Colonic mucosa (tissue), 4 donors: Measurements from ENCODE around the gene TFDP1. TPM values are rescaled to one million over a fixed set of nuclear protein-coding genes. Genes with fewer than 3 reads are reported as not detected.

Experiments
- DNase-seq: peaks from one replicate; pipeline ENCODE4 v3.0.0-alpha.2; 2020
- H3K27ac ChIP-seq: fragments of 200-600 bp; one replicate; pipeline ENCODE4 v1.8.0; 2021
- H3K27me3 ChIP-seq: fragments of 200-600 bp; one replicate; pipeline ENCODE4 v1.8.0; 2021
- H3K36me3 ChIP-seq: fragments of 200-600 bp; one replicate; pipeline ENCODE4 v1.8.0; 2021
- H3K4me1 ChIP-seq: fragments of 200-600 bp; one replicate; pipeline ENCODE4 v1.8.0; 2021; ENCODE audit warnings: mild to moderate bottlenecking
- H3K4me3 ChIP-seq: fragments of 200-600 bp; one replicate; pipeline ENCODE4 v1.8.0; 2021
- H3K9ac ChIP-seq, 2 donors: one replicate each; pipeline ENCODE4 v1.7.0; 2013; ENCODE audit warnings: control low read depth in 2 of 2, low read depth in 2 of 2, low read length in 2 of 2
- H3K9me3 ChIP-seq: fragments of 200-600 bp; one replicate; pipeline ENCODE4 v1.8.0; 2021
- intact Hi-C: fragments of 100-400 bp; cut with DNase I; formaldehyde crosslinking; loops from one replicate; pipeline ENCODE4 v1.14.1; 2022
- total RNA-seq, 2 donors: library from RNA; stranded (reverse); fragmentation: NEBNext Ultra II Directional in 1 of 2; extraction: Animal tissue kit (Norgen Biotek cat#: 25700) in 1 of 2; gene quantifications; one replicate each; pipeline ENCODE4 v1.2.1, GENCODE V29; 2021
- TF ChIP-seq, protein P1 (sequence below): fragments of 200-600 bp; IDR thresholded peaks from one replicate; pipeline ENCODE4 v1.8.0; 2022; ENCODE audit warnings: antibody characterized with exemption, mild to moderate bottlenecking
- donor health status: healthy.
- donor health status: DM: no; HTN: no; CAD: no.
- donor health status: DM: no; HTN: no; CAD: no.

The TFDP1 gene
- total RNA-seq, 2 donors from 2014 or later: 60.3 to 112 TPM

DNA sequence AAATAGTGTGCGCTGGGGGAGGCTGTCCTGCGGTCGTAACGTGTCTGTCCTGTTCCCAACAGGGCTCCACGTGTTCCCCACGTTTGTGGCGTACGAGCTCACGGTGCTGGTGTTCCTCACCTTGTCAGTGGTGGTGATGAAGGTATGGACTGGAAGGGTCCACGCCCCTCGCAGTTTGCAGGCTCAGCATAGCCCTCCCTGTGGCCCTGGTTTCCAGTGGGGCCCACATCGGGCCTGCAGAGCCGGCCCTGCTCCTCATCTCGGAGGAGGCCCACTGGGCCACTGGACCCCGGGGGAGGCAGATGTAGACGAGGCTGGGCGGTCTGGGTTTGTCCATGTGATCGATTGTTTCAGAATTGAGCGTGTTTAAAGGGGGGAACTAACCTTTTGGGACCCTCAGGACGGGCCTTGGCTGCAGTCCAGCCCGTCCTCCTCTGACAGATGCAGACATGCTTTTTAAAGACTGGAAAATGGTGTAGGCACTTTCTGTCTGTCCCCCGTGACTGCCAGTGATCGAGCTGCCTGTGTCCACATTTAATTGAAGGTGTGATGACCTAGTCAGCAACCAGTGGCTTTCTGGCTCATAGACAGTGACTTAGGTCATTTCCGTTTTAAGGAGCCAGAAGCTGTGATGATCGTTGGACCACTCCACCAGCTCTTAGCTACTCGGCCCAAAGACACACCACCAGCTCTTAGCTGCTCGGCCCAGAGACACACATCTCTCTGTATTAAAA, 37.1 kb upstream of the TFDP1 start:
- Histone ChIP-seq H3K4me3 (no peak overlapping the region), H3K9me3 (no peaks in the 10 kb centered on the region), H3K27ac (no peak overlapping the region), H3K4me1 (no peaks in the 10 kb centered on the region), H3K27me3 (no peaks in the 10 kb centered on the region), H3K36me3 (no peaks in the 10 kb centered on the region), H3K9ac (no peak overlapping the region)
- TF ChIP-seq, protein P1, sequence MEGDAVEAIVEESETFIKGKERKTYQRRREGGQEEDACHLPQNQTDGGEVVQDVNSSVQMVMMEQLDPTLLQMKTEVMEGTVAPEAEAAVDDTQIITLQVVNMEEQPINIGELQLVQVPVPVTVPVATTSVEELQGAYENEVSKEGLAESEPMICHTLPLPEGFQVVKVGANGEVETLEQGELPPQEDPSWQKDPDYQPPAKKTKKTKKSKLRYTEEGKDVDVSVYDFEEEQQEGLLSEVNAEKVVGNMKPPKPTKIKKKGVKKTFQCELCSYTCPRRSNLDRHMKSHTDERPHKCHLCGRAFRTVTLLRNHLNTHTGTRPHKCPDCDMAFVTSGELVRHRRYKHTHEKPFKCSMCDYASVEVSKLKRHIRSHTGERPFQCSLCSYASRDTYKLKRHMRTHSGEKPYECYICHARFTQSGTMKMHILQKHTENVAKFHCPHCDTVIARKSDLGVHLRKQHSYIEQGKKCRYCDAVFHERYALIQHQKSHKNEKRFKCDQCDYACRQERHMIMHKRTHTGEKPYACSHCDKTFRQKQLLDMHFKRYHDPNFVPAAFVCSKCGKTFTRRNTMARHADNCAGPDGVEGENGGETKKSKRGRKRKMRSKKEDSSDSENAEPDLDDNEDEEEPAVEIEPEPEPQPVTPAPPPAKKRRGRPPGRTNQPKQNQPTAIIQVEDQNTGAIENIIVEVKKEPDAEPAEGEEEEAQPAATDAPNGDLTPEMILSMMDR: no peak
- peak; percentile 16 for DNase-seq
- intact Hi-C loops: no loop called here

DNA sequence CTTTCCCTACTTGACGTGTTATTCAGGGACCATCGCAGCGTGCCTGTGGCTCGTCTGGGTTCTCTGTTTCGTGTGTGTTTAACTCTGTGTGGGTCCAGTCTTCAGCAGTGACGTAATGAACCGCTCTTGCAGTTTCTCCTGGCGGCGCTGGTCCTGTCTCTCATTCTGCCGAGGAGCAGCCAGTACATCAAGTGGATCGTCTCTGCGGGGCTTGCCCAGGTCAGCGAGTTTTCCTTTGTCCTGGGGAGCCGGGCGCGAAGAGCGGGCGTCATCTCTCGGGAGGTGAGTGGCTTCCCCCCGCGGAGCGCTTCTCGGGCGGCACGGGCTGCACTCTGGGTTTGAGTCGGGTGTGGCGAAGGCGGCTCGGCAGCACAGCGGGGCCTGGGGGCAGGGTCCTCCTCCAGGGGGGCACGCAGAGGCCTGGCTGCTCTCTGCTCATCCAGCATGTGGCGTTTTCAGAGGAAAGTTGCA, 36.3 kb upstream of the TFDP1 start:
- H3K9me3 ChIP-seq: no peaks in the 10 kb centered on the region
- H3K4me1 ChIP-seq: no peaks in the 10 kb centered on the region
- no peaks in the 10 kb centered on the region for H3K36me3 ChIP-seq
- intact Hi-C loops: no loop called here
- no peaks in the 10 kb centered on the region for H3K27me3 ChIP-seq
- TF ChIP-seq, protein P1: no peak
- H3K4me3 ChIP-seq: no peak overlapping the region
- DNase-seq: peak; percentile 15
- H3K9ac ChIP-seq: no peak overlapping the region
- H3K27ac ChIP-seq: no peak overlapping the region

DNA sequence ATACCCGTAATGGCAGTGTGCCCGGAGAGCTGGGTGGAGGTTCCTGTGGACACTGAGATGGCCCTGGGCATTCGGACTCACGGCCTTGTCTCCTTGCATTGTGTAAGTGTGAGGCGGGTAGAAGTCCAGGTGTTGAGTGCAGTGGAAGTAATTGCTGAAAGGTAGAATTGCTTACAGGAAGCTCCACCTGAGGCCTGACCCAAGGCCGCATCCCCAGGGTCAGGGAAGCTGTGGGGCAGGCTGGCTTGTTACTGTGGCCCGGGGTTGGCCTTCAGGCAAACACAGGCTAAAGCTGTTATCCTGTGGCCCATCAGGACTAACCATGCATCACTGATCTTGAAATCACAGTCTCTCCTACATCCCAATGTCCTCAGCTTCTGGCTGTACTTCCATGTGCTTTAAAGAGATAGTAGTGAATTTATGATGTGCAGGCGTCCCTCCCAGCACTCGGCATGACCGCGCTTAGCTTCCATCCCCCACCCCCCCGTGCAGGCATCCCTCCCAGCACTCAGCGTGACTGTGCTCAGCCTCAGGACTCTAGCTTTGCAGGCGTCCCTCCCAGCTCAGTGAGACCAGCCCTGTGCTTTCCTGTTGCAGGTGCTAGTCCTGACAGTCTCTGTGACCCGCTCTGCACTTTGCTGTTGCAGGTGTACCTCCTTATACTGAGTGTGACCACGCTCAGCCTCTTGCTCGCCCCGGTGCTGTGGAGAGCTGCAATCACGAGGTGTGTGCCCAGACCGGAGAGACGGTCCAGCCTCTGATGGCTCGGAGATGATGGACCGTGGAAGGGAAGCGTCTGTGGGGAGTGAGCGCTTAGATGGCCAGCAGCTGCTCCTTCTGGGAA, 35.6 kb upstream of the TFDP1 start:
- peak; percentile 14 for DNase-seq
- Histone ChIP-seq H3K9me3 (no peaks in the 10 kb centered on the region), H3K9ac (no peak overlapping the region), H3K27me3 (no peaks in the 10 kb centered on the region), H3K4me1 (no peaks in the 10 kb centered on the region), H3K4me3 (no peak overlapping the region), H3K27ac (no peak overlapping the region), H3K36me3 (no peaks in the 10 kb centered on the region)
- TF ChIP-seq, protein P1: no peak
- intact Hi-C loops: no loop called here

DNA sequence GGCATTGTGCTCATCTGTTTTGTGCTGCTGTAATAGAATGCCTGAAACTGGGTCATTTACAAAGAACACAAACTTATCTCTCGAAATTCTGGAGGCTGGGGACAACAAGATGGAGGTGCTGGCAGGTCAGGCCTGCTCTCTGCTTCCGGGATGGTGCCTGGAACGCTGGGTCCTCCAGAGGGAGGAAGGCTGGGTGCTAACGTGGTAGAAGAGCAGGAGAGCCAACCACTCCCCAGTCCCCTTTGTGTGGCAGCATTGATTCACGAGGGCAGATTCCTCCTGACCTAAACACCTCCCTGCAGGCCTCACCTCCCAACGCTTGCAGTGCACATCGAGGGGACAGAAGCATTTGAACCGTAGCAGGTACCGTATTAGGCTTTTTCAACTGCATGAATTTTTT, 34.1 kb upstream of the TFDP1 start:
- no peak overlapping the region for H3K4me3 ChIP-seq
- intact Hi-C loops: no loop called here
- no peaks in the 10 kb centered on the region for H3K9me3 ChIP-seq
- no peaks in the 10 kb centered on the region for H3K4me1 ChIP-seq
- no peak overlapping the region for H3K9ac ChIP-seq
- no peak overlapping the region for H3K27ac ChIP-seq
- DNase-seq: peak; percentile 6
- no peaks in the 10 kb centered on the region for H3K36me3 ChIP-seq
- TF ChIP-seq, protein P1: no peak
- H3K27me3 ChIP-seq: no peaks in the 10 kb centered on the region

DNA sequence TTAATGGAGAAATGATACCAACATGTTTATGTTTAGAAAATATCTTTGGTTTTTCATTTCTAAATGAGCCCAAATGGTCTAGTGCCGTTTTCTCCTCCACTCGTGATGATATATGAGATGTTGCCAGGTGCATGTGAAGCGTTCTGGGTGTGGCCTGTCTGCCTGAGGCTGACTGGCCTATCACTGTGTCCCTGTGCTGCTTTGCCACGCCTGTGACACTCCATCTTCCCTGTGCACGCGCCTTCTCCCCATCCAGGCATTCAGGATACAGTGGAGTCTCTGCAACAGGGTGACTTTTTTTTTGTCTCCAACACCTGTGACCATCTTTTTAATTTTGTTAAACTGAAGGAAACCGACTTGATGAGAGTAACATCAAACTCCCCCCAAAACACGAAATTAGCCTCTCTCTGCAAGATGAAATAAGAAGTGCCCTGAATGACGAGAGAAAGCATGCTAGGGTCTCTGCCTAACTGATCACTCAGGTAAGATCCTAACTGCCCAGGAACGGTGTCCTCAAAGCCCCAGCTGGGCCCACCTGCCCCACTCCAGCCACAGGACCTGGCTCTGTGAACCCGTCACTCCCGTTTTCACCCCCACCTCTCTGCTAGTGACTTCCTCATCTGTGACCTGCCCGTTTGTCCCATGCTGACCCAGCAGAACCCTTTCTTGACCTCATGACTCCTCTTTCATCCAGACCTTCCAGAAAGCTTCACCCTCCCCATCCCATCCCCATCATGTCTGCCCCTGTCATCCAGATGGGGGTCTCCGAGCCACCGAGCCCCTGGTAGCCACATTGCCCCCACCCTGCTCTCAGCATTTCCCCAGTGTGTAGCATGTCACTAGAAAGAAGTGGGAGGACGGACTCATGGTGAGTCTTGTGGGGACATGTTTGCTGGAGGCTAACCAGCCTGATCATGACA, 33.2 kb upstream of the TFDP1 start:
- intact Hi-C loops: no loop called here
- no peak overlapping the region for H3K4me3 ChIP-seq
- peak; percentile 7 for DNase-seq
- no peak overlapping the region for H3K9ac ChIP-seq
- no peaks in the 10 kb centered on the region for H3K36me3 ChIP-seq
- H3K27ac ChIP-seq: no peak overlapping the region
- TF ChIP-seq, protein P1: no peak
- no peaks in the 10 kb centered on the region for H3K27me3 ChIP-seq
- H3K9me3 ChIP-seq: no peaks in the 10 kb centered on the region
- no peaks in the 10 kb centered on the region for H3K4me1 ChIP-seq
